ENCODE results near the gene TP53I13. TPM values are rescaled to one million over a fixed set of nuclear protein-coding genes. Genes with fewer than 3 reads are reported as not detected.

Gene TP53I13
- total and polyA plus RNA-seq, 3 donors from 2014 or later = 72.3 to 89.6 (median 86.3) TPM

GRCh38 chr17:29615048-29615385 lies 46.5 kb downstream of the TP53I13 start:
- Histone ChIP-seq H3K4me1 (peaks cover 39% of the 10 kb centered on the region), H3K4me3 (peak overlapping the region in 1 of 2 donors; percentile 51), H3K9me3 (no peaks in the 10 kb centered on the region), H3K36me3 (ENCODE audit: low read depth, missing control alignments) (no peaks in the 10 kb centered on the region), H3K27ac (no peak overlapping the region), H3K27me3 (no peaks in the 10 kb centered on the region)
- TF ChIP-seq CTCF (IDR thresholded peaks at IDR 0.05) (no peak), POLR2A (IDR thresholded peaks at IDR 0.05) (no peak)
- WGBS, 2 donors = 37 to 74% methylated on average over 15 of the region's 15 CpGs
- DNase-seq = no peak
- intact Hi-C loops (cut with DNase I; ENCODE audit: low total_unique reads) = no loop called here

DNA sequence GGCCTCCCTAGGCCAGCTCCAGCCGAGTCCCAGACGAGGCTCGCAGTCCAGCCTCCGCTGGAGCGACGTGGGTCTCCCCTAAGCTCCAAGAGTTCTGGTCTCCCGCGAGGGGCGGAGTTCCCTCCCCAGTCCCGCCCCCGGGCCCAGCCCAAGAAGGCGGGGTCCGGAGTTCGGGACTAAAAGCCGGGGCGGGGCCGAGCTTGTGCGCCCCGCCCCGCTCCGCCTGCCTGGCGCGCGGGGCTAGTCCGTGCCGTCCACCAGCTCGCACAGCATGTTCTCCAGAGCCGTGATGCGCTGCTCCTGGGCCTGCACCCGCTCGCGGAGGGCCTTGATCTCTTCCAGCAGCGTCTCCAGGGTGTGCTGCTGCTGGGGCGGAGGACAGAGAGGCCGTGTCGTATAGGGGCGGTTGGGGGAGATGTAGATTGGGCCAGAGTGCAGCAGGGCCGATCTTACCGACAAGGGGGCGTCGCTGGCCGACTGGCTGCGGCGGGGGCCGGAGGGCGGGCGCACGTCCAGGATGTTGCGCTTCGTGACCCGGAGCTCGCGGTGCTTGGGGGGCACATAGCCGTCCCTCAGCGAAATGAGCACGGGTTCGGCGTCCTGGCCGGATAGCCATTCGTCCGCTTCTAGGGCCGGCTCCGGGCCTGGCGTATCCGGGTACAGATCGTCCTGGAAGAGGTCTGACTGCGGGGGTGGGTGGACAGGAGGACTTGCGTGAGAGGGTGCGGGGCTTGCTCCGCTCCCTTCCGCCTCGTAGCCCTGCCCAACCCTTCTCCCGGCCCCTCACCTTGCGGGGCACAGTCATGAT lies 47.2 kb downstream of the TP53I13 start:
- intact Hi-C loops (cut with DNase I; ENCODE audit: low total_unique reads) = no loop called here
- Histone ChIP-seq H3K4me1 (peaks cover 39% of the 10 kb centered on the region), H3K27me3 (no peaks in the 10 kb centered on the region), H3K9me3 (no peaks in the 10 kb centered on the region), H3K36me3 (ENCODE audit: low read depth, missing control alignments) (no peaks in the 10 kb centered on the region), H3K4me3 (peak overlapping the region; percentile 36 to 51), H3K27ac (peak overlapping the region; percentile 61 to 70)
- peak; percentile 91 for DNase-seq
- TF ChIP-seq CTCF (IDR thresholded peaks at IDR 0.05) = no peak
- TF ChIP-seq POLR2A (IDR thresholded peaks at IDR 0.05) = no peak
- 2% methylated on average over 7 to 54 of the region's 74 CpGs for whole genome bisulfite sequencing, 2 donors

- WGBS, 2 donors = 42 to 43% methylated on average over 29 to 32 of the region's 32 CpGs
- DNase-seq = no peak
- peak overlapping the region in 1 of 2 donors; percentile 51 for H3K4me3 ChIP-seq
- no peaks in the 10 kb centered on the region for H3K27me3 ChIP-seq
- H3K4me1 ChIP-seq = peaks cover 39% of the 10 kb centered on the region
- no peaks in the 10 kb centered on the region for H3K36me3 ChIP-seq (ENCODE audit: low read depth, missing control alignments)
- H3K9me3 ChIP-seq = no peaks in the 10 kb centered on the region
- TF ChIP-seq POLR2A (IDR thresholded peaks at IDR 0.05) (no peak), CTCF (IDR thresholded peaks at IDR 0.05) (no peak)
- peak overlapping the region; percentile 61 to 70 for H3K27ac ChIP-seq
- intact Hi-C loops (cut with DNase I; ENCODE audit: low total_unique reads) = no loop called here
Measured at GRCh38 chr17:29616300-29617048, 48.0 kb downstream of the TP53I13 start.

DNA sequence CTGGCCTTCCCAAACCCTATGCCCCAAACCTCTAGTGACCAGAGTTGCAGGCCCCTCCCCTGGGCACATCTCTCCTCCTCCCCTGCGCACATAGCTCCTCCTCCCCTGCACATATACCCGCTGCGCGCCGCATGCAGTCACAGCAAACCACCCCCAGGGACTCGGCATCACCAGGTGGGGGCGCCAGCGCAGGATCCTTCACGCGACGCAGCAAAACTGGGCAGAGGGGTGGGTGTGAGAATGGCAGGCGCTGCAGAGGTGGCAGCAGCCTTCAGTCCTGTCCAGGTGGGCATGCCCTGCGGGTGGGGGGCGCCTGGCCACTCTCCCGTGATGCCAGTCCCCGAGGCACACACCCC lies 48.6 kb downstream of the TP53I13 start:
- H3K27ac ChIP-seq = no peak overlapping the region
- H3K36me3 ChIP-seq (ENCODE audit: low read depth, missing control alignments) = no peaks in the 10 kb centered on the region
- peak; percentile 27 to 54 (median 28) for TF ChIP-seq CTCF (IDR thresholded peaks at IDR 0.05)
- no peak for TF ChIP-seq POLR2A (IDR thresholded peaks at IDR 0.05)
- peaks cover 39% of the 10 kb centered on the region for H3K4me1 ChIP-seq
- DNase-seq = peak; percentile 81
- H3K4me3 ChIP-seq = peak overlapping the region in 1 of 2 donors; percentile 31
- 15 to 20% methylated on average over 11 to 16 of the region's 16 CpGs for WGBS, 2 donors
- no peaks in the 10 kb centered on the region for H3K27me3 ChIP-seq
- intact Hi-C loops (cut with DNase I; ENCODE audit: low total_unique reads) = no loop called here
- H3K9me3 ChIP-seq = no peaks in the 10 kb centered on the region
